Natural killer cell treated with Interleukin-12 subunit alpha and Interleukin-12 subunit beta and Interleukin-15 and Interleukin-18, amount 100 ng/mL, for 72 hours (primary cell): ENCODE measurements around the gene WNT10A. TPM values are rescaled to one million over a fixed set of nuclear protein-coding genes. Genes with fewer than 3 reads are reported as not detected.
"Not testable (repeated sequence)": the region's sequence is repeated elsewhere in the genome, so short reads cannot be mapped to it uniquely, and the experiment has no call there.

ENCODE experiments used
- ATAC-seq, 2 donors: fragments of 150-1000 bp; cut with Tn5 transposase in 1 of 2; sonication (Bioruptor Pico), chemical (Tn5 transposase) in 1 of 2; 2 replicates each; pipeline ENCODE4 v1.10.0; 2021
- DNase-seq: peaks from one replicate; pipeline ENCODE4 v3.0.0; 2022; ENCODE audit warnings: low spot score
- H3K27ac Mint-ChIP-seq, 2 donors: 1 replicate in 1 of 2; 2 replicates in 1 of 2; pipeline ENCODE4 v1.8.0; 2022; ENCODE audit warnings: mixed read lengths in 2 of 2, mild to moderate bottlenecking in 1 of 2, moderate library complexity in 1 of 2
- H3K27me3 Mint-ChIP-seq, 2 donors: 1 replicate in 1 of 2; 2 replicates in 1 of 2; pipeline ENCODE4 v1.8.0; 2022; ENCODE audit warnings: mixed read lengths in 2 of 2
- H3K36me3 Mint-ChIP-seq: one replicate; pipeline ENCODE4 v1.8.0; 2022; ENCODE audit warnings: mixed read lengths
- H3K4me1 Mint-ChIP-seq, 2 donors: 1 replicate in 1 of 2; 2 replicates in 1 of 2; pipeline ENCODE4 v1.8.0; 2022; ENCODE audit warnings: low read depth in 2 of 2, mixed read lengths in 2 of 2, mild to moderate bottlenecking in 1 of 2
- H3K4me3 Mint-ChIP-seq: one replicate; pipeline ENCODE4 v1.8.0; 2022; ENCODE audit warnings: mixed read lengths
- H3K9me3 Mint-ChIP-seq: 2 replicates; pipeline ENCODE4 v1.8.0; 2022; ENCODE audit warnings: mixed read lengths
- total RNA-seq, 2 donors: library from RNA; stranded (reverse); gene quantifications; one replicate each; pipeline ENCODE4 v1.2.3, GENCODE V29; 2022

WNT10A gene
- total RNA-seq, 2 donors from 2014 or later = not detected

DNA sequence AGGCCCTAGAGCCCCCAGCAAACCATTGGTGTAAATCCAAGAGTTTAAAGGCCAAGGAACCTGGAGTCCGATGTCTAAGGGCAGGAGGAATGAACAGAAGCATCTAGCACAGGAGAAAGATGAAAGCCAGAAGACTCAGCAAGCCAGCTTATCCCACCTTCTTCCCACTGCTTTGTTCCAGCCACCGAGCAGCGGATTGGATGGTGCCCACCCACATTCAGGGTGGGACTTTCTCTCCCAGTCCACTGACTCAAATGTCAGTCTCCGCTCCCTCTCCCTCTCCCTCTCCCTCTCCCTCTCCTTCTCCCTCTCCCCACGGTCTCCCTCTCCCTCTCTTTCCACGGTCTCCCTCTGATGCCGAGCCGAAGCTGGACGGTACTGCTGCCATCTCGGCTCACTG lies 49.8 kb downstream of the WNT10A start:
- not testable (repeated sequence) for H3K36me3 Mint-ChIP-seq, H3K27ac Mint-ChIP-seq, ATAC-seq

DNA sequence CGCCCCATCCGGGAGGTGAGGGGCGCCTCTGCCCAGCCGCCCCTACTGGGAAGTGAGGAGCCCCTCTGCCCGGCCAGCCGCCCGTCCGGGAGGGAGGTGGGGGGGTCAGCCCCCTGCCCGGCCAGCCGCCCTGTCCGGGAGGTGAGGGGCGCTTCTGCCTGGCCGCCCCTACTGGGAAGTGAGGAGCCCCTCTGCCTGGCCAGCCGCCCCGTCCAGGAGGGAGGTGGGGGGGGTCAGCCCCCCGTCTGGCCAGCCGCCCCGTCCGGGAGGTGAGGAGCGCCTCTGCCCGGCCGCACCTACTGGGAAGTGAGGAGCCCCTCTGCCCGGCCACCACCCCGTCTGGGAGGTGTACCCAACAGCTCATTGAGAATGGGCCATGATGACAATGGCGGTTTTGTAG lies 51.1 kb downstream of the WNT10A start:
- ATAC-seq, H3K27ac Mint-ChIP-seq, H3K9me3 Mint-ChIP-seq, H3K4me3 Mint-ChIP-seq, H3K4me1 Mint-ChIP-seq, DNase-seq, H3K36me3 Mint-ChIP-seq: not testable (repeated sequence)
- H3K27me3 Mint-ChIP-seq = peaks cover 28 to 30% of the 10 kb centered on the region in 2 donors

More for the DNA sequence above, 49.8 kb downstream of the WNT10A start:
- H3K27me3 Mint-ChIP-seq = peaks cover 24 to 29% of the 10 kb centered on the region in 2 donors
- not testable (repeated sequence) for H3K4me1 Mint-ChIP-seq, H3K4me3 Mint-ChIP-seq, DNase-seq, H3K9me3 Mint-ChIP-seq

Other genes starting within 250 kb of the WNT10A start
- 10 to 100 TPM; 51.1 to 86.6 TPM for gene ZNF142, start 221.2 kb upstream of the WNT10A start, total RNA-seq
- 10 to 100 TPM; 54.0 to 91.3 TPM for gene BCS1L, start 221.2 kb upstream of the WNT10A start, total RNA-seq
- 10 to 100 TPM; 22.3 to 30.3 TPM for gene RNF25, start 208.8 kb upstream of the WNT10A start, total RNA-seq
- 10 to 100 TPM; 13.5 to 37.4 TPM for gene STK36, start 208.8 kb upstream of the WNT10A start, total RNA-seq
- gene TTLL4, start 170.0 kb upstream of the WNT10A start, total RNA-seq = 10 to 100 TPM; 36.2 to 66.3 TPM
- under 1 TPM in 1 of 2 donors, not detected in 1; 0.24 TPM for gene CYP27A1, start 98.7 kb upstream of the WNT10A start, total RNA-seq
- not detected for gene PRKAG3, start 49.0 kb upstream of the WNT10A start, total RNA-seq
- gene WNT6, start 21.0 kb upstream of the WNT10A start, total RNA-seq = not detected
- gene CDK5R2, start 78.8 kb downstream of the WNT10A start, total RNA-seq = not detected
- gene FEV, start 104.3 kb downstream of the WNT10A start, total RNA-seq = not detected
- gene CRYBA2, start 112.6 kb downstream of the WNT10A start, total RNA-seq = not detected
- not detected for gene CFAP65, start 160.7 kb downstream of the WNT10A start, total RNA-seq
- under 1 TPM in 1 of 2 donors, not detected in 1; 0.28 TPM for gene IHH, start 180.1 kb downstream of the WNT10A start, total RNA-seq